CD4-positive, alpha-beta T cell treated with Interleukin-6 at 100 ng/mL for 8 hours (primary cell): ENCODE data around the gene C19orf53.

Experiments used
- DNase-seq: peaks from one replicate; pipeline ENCODE4 v3.0.0-alpha.2; 2020; ENCODE audit warnings: mixed read lengths, low spot score

The C19orf53 gene

DNA sequence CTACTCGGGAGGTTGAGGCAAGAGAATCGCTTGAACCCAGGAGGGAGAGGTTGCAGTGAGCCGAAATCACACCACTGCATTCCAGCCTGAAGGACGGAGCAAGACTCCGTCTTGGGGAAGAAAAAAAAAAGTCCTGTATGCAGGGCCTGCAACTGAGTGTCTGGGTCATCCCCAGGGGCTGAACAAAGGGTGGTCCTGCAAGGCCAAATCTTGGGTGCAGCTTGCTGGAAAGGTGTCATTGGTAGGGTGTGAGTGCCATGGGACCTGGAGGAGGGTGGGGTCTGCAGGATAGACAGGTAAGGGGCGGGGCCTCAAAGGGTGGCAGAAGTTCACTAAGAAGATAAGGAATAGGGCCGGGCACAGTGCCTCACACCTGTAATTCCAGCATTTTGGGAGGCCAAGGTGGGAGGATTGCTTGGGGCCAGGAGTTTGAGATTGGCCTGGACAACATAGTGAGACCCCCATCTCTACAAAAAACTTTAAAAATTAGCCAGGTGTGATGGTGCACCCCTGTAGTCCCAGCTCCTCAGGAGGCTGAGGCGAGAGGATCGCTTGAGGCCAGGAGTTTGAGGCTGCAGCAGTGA is 52.5 kb downstream of the C19orf53 start:
- DNase-seq = no peak

DNA sequence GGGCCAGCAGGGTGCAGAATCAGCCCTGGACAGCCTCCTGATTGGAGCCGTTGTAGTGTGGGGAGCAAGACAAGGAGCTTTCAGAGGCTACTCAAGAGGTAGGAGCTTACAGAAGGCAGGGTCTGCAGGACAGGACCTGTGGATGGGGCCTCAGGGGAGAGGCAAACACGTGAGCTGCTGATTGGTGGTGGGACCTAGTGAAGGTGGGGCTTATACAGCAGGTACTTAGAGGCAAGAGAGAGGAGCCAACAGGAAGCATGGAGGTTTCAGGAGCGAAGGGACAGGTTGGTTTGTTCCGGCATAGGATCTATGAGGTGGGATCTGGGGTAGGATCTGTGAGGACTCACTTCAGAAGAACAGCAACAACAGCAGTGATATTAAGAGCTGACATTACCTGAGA is 53.4 kb downstream of the C19orf53 start:
- no peak for DNase-seq
